ENCODE results near the gene ABLIM3.

GRCh38 chr5:149143470-149143869, 2.2 kb downstream of the ABLIM3 start:
- TF ChIP-seq POLR2A (IDR thresholded peaks at IDR 0.05; ENCODE audit: low read length) (no peak), GATA1 (IDR thresholded peaks at IDR 0.05; ENCODE audit: low read depth, low read length) (no peak)
